ENCODE measurements around the gene DIAPH2.

The DIAPH2 gene

DNA sequence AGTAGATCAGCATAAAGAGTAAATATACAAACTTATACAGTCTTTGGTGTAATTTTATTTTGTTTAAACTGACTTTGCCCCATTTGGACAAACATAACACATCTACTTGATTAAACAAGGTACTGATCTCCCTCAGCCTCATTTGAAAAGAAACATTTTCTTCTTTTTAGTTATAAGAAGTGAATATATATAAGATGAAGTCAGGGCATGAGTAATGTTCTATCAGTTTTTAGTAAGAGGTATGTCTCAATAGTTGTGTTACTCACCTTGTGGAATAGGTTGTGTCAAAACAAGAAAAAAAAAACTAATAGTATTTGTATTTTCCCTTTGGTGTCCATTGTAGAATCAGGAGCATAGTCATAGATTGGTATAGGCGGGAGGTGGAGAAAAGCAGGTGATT, 526.4 kb downstream of the DIAPH2 start:
- no peak for DNase-seq

DNA sequence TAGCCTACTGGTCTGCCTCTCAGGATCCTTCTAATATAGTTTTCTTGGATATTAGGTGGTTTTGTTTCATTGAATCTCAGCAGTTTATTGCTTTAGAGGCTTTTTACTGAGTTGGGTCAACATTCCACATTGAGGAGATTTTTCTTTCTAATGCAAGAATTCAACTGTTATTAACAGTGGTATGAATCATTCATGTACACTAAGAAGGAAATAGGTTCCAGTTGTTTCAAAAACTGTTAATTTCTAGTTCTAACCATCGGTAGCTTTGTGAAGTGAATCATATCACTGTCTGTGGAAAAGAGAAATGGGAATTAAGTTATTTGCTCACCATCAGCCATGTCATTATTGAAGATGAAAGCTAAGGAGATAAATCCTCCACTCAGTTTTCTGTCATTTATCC, 530.5 kb downstream of the DIAPH2 start:
- no peak for DNase-seq

DNA sequence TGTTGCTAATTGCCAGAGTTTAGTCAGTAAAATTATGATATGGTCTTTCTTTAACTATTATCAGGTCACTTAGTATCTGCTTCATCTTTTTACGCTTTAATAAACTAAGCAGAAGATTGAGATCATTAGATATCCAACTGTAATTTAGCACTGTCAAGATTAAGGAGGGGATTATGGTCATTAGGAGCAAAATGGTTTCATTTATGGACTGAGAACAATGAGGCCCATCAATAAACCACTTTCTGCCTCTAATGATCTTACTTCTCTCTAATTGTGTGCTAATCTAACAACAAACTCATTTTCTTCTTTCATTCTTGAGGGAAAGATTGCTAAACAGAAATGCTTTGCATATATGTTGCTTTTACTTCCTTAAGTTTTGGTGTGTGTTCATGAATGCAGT, 539.5 kb downstream of the DIAPH2 start:
- DNase-seq = no peak

DNA sequence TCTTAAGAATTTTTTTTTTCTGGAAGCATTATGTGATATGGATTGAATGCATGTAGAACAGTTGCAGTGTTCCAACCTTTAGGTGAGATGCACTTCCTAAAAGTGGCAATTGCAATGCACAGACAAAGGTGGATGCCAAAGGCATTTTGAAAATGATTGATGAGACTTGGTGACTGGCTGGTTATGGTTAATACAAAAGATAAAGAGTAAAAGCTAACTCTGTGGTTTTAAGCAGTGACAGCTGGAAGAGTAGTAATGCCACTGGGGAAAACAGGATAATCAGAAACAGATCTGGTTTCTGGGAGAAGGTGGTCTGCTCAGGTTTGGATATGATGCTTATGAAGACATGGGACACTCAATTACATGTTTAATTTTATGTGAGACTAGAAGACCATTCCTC, 544.7 kb downstream of the DIAPH2 start:
- no peak for DNase-seq

DNA sequence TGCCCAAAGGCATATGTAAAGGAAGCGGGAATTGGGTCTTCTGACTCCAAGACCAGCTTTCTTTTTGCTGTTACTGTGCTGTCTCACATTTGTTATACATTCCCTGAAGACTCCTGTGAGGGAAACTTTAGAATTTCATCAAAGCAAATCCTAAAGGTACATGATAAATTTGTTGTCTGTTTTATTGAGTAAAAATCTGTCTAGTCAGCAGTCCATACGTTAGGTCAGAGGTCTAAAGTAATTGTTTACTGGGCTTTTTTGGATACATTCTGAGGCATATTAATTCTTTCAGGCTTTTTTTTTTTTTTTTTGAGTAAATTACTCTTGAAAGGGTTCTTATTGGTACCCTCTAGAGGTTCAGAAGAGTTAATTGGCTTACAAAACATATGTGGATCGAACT, 546.3 kb downstream of the DIAPH2 start:
- no peak for DNase-seq

DNA sequence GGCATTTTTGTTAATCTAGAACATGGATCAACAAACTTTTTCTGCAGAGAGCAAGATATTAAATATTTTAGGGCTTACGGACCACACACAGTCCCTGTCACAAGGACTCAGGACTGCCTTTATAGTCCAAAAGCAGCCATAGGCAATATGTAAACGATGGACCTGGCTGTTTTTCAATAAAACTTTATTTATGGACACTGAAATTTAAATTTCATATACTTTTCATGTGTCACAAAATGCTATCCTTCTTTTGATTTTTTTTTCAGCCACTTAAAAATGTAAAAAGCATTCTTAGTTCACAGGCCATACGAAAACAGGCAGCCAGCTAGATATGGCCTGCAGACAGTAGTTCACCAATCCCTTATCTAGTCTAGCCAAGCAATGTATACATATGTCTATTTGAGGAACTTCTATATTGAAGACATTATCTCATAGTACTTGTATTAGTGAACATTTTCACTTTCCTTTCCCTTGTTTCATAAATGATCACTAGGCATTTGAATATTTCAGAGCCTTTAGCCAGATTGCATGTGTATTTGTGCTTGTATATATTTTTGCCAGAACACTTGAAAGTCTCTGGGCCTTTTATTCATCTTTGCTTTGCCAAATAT, 549.9 kb downstream of the DIAPH2 start:
- DNase-seq = no peak

DNA sequence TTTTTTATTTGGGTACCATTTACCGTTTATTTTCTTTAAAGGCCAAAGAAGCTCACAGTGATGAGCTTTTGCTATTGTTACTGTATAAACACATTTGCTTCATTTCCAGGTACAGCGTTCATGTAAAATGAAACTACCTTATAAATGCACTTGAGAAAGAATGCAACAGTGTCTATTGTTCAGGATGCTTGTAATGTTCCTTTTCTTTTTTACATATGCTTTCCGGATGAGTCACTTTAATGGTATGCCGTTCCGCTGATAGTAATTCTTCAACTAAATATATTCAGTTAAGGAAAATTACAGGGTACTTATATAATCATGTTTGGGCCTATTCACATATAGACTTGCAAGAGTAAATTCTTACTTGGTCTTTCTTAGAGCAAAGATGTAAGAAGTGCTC, 554.0 kb downstream of the DIAPH2 start:
- no peak for DNase-seq

DNA sequence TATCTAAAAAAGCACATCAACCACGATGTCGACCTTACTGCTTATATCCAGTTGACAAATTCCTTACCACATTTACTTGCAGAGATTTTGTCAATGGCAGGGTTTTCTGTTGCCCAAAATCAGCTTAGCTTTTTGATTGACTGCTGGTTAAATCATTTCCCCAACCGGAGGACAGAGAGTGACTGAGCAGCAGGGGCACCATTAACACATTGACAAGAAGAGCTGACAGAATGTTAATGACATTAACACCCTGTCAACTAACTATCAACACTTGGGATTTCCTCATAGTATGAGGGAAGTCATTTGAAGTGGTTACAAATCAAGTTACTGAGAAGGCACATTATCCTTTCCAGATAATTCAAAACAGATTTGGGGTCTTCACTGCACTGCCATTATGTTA, 567.5 kb downstream of the DIAPH2 start:
- DNase-seq = no peak

DNA sequence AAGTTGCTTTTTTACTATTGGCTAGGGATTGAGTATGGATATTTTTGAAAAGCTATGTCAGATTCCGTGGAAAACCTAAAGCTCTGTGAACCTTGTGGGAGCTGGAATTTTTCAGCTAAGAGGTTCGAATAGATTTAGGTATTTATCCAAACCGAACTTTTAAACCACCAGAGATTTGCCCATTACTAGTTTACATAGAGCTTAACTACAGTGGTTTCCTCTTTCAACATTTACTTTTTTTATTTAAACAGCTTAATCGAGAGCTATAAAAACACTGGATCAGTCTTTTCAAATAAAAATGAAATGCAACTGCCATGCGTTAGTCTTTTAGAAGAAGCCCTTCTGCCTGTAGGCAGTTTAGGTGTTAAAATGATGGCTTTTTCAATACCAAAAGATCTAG, 576.0 kb downstream of the DIAPH2 start:
- DNase-seq = no peak

DNA sequence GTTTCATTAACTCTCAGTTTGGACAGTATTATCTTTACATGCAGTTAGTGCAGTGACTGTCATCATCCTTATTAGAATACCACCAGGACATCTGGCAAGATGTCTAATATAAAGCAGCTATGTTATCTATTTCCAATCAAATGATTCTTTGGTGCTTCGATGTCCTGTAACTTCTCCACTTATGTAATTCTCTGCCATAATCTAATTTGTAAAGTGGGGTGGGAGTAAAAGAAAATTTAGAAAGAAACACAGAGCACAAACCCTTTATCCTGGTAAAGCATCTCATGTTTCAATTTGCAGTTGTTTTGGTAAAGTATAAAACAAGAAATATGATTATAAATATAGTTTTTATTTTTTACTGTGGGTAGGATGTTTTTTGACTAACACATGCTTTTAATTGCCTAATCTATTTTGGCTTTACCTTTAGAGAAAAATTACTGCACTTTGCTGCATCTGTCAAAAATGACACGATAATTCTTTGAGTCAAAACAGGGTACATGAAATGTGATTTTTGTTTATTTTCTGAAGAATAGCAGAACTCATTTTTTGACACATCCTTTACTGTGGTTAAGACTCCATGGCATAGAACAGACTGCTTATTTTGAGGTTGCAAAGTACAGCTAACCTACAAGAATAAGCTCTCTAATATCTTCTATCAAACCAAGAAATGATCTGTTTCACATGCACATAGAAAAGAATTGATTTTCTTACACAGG, 581.9 kb downstream of the DIAPH2 start:
- no peak for DNase-seq

DNA sequence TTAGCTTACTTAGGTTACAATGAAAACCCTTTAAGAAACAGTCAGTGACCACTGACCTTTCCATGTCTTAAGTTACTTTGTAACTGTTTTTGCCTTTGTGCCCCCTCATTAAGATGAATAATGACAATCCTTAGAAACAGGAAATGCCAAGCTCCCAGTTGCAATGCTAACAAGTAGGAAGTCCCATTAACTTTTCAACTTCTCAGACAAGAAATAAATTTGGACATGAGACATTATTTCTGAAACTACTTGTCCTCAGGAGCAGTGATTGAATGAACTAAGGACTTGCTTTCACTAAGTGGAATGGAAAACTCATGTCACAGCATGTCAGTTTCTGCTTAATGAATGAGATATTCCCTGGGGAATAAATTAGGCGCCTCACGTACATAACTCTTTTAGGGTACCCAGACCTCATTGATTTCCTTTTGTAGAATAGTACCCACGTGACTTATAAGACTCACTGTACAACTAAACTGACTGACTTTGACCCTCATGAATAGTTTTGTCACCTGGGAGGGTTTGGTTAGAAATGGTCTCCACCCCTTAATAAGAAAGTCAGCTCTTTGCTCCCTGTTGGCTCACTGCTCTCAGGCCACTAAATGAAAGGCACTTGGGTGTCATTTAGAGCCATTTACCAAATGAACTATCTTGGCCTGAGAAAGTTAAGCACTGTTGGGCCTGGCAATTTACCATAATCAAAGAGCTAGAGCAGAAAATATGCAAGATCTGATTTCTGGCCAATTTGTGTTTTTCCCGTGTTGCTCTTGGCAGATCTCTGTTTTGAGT, 582.9 kb downstream of the DIAPH2 start:
- no peak for DNase-seq

DNA sequence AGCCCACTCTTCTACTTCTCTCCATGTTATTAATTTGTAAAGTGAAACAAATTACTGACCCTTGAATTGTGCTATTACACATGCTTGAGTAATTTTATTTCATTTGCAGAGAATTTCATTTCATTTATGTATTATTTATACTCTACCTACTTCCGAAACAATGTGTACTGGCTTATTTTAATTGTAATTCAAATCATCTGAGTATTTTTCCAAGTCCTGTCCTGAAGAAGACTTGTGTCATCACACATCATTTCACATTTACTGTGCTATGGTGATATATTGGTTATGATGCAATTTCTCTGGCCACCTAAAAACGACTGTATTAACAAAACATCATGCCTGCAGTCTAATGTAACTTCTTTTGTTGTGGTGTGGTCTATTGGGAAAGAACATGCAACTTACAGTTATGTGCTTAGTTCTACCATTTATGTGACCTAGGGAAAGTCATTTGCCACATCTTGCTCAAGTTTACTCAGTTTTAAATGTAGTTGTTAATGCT, 583.6 kb downstream of the DIAPH2 start:
- no peak for DNase-seq

DNA sequence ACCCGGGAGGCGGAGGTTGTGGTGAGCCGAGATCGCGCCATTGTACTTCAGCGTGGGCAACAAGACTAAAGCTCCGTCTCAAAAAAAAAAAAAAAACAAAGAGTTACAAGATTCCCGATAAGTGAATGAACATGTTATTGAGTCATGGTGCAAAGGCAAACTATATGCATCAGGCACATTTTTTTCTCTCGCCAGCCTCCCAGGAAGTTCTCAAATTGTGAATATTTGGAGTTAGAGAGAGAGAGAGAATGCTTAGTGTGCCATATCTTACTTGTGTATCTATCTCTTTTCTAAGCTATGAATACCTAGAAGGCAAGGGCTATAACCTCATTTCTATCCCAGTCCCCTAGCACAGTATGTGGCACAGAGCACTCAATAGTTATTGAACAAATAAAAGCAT, 599.9 kb downstream of the DIAPH2 start:
- DNase-seq = no peak

DNA sequence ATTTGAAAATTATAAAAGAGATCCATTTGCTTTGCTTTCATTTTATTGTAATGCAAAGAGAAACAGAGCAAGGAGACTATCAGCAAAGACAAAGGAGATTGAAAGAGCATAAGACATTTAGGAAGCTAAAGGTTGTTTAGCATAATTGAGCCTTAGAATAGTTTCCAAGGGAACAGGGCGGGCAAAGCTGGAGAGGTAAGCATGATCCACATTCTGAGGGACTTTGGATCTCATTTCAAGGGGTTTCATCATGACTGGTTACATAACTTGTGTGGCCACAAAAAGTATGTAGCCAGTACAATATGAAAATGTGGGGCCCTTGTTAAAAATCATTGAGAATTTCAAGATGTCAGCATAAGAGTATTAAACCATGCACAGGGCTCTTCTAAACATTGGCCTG, 605.6 kb downstream of the DIAPH2 start:
- no peak for DNase-seq

DNA sequence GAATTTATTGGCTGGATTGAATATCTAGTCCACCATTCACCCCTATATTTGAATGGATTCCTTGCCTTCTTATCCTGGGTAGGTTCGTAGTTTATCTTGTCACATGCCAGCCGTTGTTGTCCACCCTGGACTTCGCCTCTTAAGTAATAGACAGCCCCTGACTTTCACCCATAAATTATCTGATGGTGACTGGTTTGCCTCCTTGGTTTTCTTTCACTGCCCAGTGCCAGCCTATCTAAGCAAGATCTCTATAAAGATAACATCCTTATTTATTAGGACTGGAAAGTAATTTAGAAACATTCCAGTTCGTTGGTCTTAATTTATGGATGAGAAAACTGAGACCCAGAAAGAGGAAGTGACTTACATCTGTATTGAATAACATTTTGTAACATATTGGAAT, 609.4 kb downstream of the DIAPH2 start:
- no peak for DNase-seq

DNA sequence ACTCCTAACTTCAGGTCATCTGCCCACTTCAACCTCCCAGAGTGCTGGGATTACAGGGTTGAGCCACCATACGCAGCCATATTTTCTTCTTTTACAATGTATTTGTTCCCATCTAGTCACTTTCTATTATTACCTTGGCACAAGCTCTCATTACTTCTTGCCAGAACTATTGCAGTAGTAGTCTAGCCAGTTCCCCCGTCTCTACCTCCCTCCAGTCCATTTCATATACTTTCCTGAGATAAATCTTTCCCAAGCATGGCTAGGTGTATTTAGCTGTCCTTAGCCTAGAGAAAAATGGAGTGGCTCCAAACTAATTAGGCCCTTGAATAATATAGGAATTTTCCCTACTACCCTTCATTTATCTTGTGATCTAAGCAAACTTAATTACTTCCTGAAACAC, 611.3 kb downstream of the DIAPH2 start:
- no peak for DNase-seq

DNA sequence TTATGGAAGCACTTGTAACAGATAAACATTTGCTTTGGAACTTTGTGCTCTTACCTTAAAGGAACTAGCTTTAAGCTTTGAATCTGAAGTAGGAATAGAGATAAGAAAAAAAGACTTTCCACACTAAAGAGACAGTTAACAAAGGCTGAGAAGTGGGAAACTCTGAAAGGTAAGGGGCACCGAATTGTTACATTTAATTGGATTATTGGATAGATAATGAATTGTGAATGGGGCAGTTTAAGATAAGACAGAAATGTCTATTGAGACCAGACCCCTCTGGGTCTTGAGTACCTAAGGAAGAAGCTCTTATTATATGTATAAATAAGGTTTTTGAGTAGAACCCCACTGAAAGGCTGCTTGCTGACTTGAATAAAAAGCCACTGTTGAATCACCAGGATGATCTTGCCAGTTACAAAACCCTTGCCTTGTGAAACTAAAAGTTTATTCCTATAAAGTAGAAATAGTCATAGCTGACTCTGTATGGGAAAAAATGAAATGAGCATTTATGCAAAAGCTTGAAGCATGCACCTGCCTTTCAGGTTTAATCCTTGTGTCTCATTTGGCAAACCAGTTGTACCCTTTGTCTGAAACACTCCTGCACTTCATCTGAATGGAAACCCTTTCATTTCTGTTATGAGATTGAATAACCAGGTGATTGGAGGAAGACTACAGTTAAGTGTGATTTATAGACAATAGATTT, 622.3 kb downstream of the DIAPH2 start:
- DNase-seq = no peak

DNA sequence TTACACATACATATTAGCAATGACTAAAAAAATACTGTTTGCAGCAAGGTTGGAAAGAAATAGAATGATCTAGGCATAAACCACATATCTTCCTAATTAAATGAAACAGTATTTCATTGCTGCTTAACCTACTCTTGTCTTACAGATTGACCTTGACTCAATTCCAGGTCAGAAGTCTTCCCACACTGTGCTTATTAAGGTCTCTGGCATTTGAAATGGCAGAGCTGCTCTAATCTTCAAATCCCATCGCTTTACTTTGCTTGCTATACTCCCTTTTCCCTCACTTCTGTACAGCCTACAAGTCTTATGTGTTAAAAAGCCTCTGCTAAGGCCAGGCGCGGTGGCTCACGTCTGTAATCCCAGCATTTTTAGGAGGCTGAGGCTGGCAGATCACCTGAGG, 623.5 kb downstream of the DIAPH2 start:
- no peak for DNase-seq

DNA sequence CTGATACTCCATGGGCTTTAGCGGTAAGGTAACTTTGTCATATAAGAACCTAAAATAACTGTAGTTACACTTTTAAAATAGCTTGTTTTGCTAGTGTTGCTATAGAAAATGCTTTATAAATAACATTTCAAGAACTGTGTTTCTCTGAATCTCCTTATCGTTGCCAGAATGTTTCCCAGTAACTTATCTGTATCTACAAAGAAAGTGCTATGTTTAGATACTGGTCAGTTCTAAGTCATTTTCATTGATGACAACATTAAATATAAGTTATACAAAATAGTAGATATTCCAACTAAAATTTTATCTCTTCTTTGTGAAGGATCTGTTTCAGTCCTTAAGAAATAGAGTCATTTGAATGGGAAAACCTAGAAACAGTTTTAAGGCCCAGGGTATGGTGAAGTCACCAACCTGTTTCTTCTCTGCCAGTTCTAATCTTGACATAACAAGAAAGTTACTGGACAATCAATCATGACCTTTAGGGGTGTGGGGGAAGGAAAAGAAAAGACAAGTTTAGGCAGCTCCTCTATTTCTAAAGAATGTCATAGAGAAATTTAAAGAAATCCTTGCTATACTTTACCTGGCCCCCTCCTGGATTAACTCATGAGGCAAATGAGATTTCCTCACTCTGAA, 625.0 kb downstream of the DIAPH2 start:
- DNase-seq = no peak

DNA sequence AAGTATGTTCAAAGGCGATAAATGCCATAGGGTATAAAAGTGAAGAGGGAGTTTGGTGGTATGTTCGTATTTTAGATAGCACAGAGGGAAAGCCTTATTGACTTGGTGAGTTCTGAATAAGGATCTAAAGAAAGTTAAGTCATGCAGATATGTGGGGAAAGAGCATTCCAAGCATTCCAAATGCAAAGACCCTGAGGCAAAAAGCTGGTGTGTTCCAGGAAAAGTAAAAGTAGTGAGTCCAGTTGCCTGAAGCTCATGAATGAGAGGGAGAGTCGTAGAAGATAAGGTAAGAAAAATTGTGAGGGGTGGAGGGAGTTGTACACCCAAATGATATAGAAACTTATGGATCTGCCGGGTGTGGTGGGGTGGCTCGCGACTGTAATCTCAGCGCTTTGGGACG, 625.7 kb downstream of the DIAPH2 start:
- DNase-seq = no peak

DNA sequence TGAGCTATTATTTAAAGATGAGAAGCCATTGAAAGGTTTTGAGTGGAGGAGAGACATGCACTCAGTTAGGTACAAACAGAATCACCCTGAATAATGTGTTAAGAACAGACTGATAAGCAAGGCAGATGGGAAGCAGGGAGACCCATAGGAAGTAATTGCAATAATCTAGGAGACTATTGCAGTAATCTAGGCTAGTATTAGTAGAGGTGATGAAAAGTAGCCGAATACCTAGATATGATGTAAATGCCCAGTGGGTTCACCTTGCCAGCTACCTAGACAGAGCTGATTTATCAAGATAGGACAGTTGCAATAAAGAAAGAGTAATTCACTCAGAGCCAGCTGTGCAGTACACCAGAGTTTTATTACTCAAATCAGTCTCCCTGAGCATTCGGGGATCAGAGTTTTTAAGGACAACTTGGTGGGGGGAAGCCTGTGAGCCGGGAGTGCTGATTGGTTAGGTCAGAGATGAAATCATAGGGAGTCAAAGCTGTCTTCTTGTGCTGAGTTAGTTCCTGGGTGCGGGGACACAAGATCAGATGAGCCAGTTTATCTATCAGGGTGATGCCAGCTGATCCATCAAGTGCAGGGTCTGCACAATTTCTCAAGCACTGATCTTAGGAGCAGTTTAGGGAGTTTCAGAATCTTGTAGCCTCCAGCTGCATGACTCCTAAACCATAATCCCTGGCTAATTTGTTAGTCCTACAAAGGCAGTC, 626.6 kb downstream of the DIAPH2 start:
- DNase-seq = no peak

DNA sequence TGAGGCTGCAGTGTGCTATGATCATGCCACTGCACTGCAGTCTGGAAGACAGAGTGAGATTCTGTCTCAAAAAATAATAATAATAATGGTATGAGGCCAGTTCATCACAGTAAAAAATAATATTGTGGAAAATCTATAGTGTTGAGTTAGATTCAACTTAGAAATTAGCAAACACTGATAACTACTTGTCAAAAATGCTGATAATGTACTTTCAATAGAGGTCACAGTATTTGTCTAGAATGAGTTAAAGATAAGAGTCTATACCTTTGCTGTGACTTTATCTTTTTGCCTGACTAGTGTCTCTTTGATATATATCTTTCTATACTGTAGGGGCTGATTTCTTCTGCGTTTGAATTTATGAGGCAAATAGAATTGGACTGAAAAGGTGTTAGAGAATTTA, 629.7 kb downstream of the DIAPH2 start:
- DNase-seq = no peak

Measured in activated CD4-positive, alpha-beta T cell treated with anti-CD3 and anti-CD28 coated beads, Interleukin-2, amount 50 U/mL, for 1 hour (primary cell).